ENCODE measurements around the gene SIM2. TPM values are rescaled to one million over a fixed set of nuclear protein-coding genes. Genes with fewer than 3 reads are reported as not detected.

SIM2 gene
- total and polyA plus RNA-seq, 3 donors from 2014 or later: 0.19 to 0.90 (median 0.71) TPM

DNA sequence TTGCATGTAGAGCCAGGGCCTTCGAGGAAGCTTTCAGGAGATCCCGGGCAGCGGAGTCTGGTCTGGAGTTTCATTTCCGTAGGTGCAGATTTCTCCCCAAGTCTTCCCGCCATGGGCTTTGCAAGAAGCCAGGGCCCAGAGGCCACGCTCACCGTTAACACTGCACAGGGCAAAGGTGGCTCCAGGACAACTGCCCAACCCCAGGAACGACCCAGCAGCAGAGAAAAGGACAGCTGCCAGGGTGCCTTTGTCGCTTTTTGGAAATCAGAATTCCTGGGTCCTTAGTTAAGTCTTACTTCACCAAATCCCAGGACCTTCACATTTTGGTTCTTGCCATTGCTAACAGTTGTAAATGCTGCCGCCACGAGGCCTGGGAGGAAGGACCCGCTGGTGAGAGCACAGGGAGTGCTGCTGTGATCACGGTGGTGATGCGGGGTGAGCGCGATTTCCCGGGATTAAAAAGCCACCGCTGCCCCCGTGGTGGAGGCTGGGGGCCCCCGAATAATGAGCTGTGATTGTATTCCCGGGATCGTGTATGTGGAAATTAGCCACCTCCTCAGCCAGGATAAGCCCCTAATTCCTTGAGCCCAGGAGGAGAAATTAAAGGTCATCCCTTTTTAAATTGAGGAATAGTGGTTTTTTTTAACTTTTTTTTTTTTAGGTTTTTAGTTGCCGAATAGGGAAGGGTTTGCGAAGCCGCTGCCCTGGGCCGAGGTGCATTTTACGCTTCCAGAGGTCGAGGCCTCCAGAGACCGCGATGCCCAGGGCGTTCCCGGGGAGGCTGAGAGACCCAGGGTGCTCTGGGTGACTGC lies 8.2 kb downstream of the SIM2 start:
- 14 to 22% methylated on average over 28 to 32 of the region's 32 CpGs for WGBS, 2 donors
- Histone ChIP-seq H3K9me3 (no peaks in the 10 kb centered on the region), H3K27ac (no peak overlapping the region), H3K4me3 (no peak overlapping the region), H3K27me3 (no peaks in the 10 kb centered on the region), H3K4me1 (peaks cover 14% of the 10 kb centered on the region), H3K36me3 (ENCODE audit: low read depth, missing control alignments) (no peaks in the 10 kb centered on the region)
- intact Hi-C loops (cut with DNase I; ENCODE audit: low total_unique reads): no loop called here
- DNase-seq: no peak
- TF ChIP-seq POLR2A (IDR thresholded peaks at IDR 0.05): no peak
- TF ChIP-seq, protein P1, sequence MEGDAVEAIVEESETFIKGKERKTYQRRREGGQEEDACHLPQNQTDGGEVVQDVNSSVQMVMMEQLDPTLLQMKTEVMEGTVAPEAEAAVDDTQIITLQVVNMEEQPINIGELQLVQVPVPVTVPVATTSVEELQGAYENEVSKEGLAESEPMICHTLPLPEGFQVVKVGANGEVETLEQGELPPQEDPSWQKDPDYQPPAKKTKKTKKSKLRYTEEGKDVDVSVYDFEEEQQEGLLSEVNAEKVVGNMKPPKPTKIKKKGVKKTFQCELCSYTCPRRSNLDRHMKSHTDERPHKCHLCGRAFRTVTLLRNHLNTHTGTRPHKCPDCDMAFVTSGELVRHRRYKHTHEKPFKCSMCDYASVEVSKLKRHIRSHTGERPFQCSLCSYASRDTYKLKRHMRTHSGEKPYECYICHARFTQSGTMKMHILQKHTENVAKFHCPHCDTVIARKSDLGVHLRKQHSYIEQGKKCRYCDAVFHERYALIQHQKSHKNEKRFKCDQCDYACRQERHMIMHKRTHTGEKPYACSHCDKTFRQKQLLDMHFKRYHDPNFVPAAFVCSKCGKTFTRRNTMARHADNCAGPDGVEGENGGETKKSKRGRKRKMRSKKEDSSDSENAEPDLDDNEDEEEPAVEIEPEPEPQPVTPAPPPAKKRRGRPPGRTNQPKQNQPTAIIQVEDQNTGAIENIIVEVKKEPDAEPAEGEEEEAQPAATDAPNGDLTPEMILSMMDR (IDR thresholded peaks at IDR 0.05): no peak

DNA sequence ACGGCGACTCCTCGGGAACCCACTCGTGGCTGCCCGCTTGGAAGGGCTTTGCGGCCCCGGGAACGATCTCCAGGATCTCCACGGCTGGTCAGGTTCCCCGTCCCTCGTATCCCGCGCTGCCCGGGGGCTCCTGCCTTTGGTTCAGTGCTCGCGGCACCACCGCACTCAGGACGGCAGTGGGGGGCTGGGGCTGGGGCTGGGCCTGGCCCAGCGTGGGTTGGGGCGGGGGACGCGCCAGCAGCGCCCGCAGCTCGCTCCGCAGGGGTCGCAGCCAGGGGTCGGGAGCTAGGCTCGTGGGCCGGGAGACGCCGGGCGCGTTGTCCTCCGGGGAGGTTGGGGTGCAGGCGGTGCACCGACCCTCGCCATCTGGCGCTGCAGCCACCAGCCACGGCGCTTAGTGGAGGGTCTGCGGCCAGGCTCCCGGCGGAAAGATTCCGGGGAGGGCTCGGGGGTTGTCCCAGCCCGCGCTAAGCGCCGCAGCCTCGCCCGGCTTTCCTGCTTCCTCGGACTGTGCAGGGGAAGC lies 8.9 kb downstream of the SIM2 start:
- no peaks in the 10 kb centered on the region for H3K27me3 ChIP-seq
- intact Hi-C loops (cut with DNase I; ENCODE audit: low total_unique reads): no loop called here
- no peak overlapping the region for H3K4me3 ChIP-seq
- peaks cover 14% of the 10 kb centered on the region for H3K4me1 ChIP-seq
- 2% methylated on average over 11 of the region's 53 CpGs; no CpG with 5 or more reads in 1 of the 2 donors for whole genome bisulfite sequencing, 2 donors
- H3K27ac ChIP-seq: no peak overlapping the region
- H3K9me3 ChIP-seq: no peaks in the 10 kb centered on the region
- no peak for DNase-seq
- TF ChIP-seq POLR2A (IDR thresholded peaks at IDR 0.05): no peak
- TF ChIP-seq, protein P1 (IDR thresholded peaks at IDR 0.05): no peak
- H3K36me3 ChIP-seq (ENCODE audit: low read depth, missing control alignments): no peaks in the 10 kb centered on the region

DNA sequence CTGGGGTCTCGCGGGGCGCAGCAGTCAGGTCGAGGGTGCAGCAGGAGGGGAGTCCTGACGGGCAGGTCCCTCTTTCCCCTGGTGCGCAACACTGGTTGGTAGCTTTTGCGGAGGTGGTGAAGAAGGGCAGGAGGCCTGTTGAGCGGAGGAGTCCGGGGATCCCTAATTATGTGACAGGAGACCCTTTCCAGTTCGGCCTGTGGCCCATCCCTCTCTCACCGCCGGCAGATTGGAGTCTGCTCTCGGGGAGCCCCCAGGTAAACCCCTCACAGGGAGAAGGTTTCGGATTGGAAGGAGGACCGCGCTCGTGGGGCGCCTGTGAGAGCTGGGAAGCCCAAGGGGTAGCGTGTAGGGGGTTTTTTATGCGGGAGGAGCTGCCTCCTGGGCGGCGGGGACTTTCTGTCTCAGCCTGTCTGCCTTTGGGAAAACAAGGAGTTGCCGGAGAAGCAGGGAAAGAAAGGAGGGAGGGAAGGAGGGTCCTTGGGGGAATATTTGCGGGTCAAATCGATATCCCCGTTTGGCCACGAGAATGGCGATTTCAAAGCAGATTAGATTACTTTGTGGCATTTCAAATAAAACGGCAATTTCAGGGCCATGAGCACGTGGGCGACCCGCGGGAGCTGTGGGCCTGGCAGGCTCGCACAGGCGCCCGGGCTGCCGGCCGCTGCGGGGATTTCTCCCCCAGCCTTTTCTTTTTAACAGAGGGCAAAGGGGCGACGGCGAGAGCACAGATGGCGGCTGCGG lies 9.5 kb downstream of the SIM2 start:
- Histone ChIP-seq H3K36me3 (ENCODE audit: low read depth, missing control alignments) (no peaks in the 10 kb centered on the region), H3K27me3 (no peaks in the 10 kb centered on the region), H3K4me1 (peaks cover 14% of the 10 kb centered on the region), H3K9me3 (no peaks in the 10 kb centered on the region), H3K4me3 (no peak overlapping the region), H3K27ac (no peak overlapping the region)
- DNase-seq: no peak
- intact Hi-C loops (cut with DNase I; ENCODE audit: low total_unique reads): no loop called here
- 0 to 5% methylated on average over 20 to 43 of the region's 44 CpGs for WGBS, 2 donors
- TF ChIP-seq POLR2A (IDR thresholded peaks at IDR 0.05): no peak
- TF ChIP-seq, protein P1 (IDR thresholded peaks at IDR 0.05): no peak

DNA sequence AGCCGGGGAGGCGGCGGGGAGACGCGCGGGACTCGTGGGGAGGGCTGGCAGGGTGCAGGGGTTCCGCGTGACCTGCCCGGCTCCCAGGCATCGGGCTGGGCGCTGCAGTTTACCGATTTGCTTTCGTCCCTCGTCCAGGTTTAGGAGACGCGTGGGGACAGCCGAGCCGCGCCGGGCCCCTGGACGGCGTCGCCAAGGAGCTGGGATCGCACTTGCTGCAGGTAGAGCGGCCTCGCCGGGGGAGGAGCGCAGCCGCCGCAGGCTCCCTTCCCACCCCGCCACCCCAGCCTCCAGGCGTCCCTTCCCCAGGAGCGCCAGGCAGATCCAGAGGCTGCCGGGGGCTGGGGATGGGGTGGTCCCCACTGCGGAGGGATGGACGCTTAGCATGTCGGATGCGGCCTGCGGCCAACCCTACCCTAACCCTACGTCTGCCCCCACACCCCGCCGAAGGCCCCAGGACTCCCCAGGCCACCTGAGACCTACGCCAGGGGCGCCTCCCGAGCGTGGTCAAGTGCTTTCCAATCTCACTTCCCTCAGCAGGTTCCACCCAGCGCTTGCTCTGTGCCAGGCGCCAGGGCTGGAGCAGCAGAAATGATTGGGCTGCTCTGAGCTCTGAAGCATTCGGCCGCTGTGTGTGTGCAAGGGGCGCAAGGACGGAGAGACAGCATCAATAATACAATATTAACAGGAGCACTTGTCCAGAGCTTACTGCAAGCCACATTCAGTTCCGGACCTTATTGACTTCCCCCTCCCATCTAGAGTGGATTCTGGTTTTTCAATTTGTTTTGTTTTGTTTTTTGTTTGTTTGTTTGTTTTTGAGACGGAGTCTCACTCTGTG lies 10.3 kb downstream of the SIM2 start:
- Histone ChIP-seq H3K36me3 (ENCODE audit: low read depth, missing control alignments) (no peaks in the 10 kb centered on the region), H3K9me3 (no peaks in the 10 kb centered on the region), H3K27me3 (no peaks in the 10 kb centered on the region), H3K4me1 (peaks cover 14% of the 10 kb centered on the region), H3K27ac (no peak overlapping the region), H3K4me3 (no peak overlapping the region)
- no peak for DNase-seq
- WGBS, 2 donors: 8 to 15% methylated on average over 8 to 44 of the region's 55 CpGs
- TF ChIP-seq, protein P1 (IDR thresholded peaks at IDR 0.05): no peak
- TF ChIP-seq POLR2A (IDR thresholded peaks at IDR 0.05): no peak
- intact Hi-C loops (cut with DNase I; ENCODE audit: low total_unique reads): no loop called here

Data from testis (tissue), 3 donors.